DMS53 treated with DMSO at 0.1 percent for 48 hours (cell line): Measurements from ENCODE around the gene P2RX4.
"Not testable (repeated sequence)": the region's sequence is repeated elsewhere in the genome, so short reads cannot be mapped to it uniquely, and the experiment has no call there.

Source experiments
- DNase-seq: peaks from one replicate; lab custom pipeline; 2025; ENCODE audit not compliant: unreplicated experiment; lab: John Stamatoyannopoulos, UW

P2RX4 gene

GRCh38 chr12:121273364-121273896 is 63.5 kb downstream of the P2RX4 start:
- no peak for DNase-seq

DNA sequence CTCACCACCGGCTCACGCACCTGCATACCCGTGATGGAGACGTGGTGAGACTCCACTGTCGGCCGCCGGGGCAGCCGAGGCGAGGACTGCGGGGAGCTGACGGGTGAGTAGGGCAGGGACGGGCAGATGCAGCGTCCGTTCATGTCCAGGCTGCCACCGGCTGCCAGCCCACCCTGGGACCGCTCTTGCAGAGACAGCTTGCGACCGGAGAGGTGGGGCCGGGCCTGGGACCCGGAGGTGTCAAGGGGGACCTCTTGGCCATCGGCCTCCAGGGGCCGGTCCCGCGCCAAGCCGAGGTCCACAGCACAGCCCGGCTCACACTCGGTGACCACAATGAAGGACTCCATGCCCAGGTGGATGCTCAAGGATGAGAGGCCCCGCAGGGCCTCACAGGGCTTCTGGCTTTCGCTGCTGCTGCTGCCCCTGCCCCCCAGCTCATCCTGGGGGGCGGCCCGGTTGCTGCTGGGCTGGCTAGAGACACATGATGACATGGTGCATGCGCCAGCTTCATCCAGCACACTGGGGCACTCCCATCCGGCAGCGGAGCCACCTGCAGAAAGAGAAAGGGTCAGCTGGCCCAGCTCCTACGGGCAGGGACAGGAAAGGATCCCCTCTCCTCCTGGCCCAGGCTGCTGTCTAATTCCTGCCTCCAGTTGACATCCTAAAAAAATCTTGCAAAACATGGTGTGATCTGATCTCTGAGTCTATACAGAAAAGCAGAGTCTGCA is 64.3 kb downstream of the P2RX4 start:
- DNase-seq, result no peak

DNA sequence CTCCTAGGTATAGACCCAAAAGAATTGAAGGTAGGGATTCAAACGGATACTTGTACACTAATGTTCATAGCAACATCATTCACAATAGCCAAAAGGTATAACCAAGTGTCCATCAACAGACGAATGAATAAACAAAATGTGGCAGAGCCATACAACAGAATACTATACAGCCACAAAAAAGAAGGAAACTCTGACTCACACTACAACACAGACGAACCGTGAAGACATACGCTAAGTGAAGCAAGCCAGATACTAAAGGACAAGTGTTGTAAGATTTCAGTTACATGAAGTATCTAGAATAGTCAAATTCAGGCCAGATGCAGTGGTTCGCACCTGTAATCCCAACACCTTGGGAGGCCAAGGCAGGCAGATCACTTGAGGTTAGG is 67.4 kb downstream of the P2RX4 start:
- DNase-seq, result no peak

- no peak for DNase-seq
Observed at GRCh38 chr12:121278169-121279070, 68.5 kb downstream of the P2RX4 start.

- no peak for DNase-seq
Observed at GRCh38 chr12:121279071-121279375, 69.1 kb downstream of the P2RX4 start.

- DNase-seq, result no peak
Observed at GRCh38 chr12:121279507-121279915, 69.6 kb downstream of the P2RX4 start.

DNA sequence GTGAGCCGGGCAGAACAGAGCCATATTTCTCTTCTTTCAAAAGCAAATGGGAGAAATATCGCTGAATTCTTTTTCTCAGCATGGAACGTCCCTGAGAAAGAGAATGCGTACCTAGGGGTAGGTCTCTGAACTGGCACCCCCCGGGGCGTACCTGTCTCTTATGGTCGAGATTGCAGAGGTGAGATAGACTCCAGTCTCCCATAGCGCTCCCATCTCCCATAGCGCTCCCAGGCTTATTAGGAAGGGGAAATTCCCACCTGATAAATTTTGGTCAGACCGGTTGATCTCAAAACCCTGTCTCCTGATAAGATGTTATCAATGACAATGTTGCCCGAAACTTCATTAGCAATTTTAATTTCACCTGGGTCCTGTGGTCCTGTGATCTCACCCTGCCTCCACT is 70.6 kb downstream of the P2RX4 start:
- DNase-seq, result not testable (repeated sequence)

- DNase-seq, result not testable (repeated sequence)
Observed at GRCh38 chr12:121281116-121281515, 71.2 kb downstream of the P2RX4 start.

DNA sequence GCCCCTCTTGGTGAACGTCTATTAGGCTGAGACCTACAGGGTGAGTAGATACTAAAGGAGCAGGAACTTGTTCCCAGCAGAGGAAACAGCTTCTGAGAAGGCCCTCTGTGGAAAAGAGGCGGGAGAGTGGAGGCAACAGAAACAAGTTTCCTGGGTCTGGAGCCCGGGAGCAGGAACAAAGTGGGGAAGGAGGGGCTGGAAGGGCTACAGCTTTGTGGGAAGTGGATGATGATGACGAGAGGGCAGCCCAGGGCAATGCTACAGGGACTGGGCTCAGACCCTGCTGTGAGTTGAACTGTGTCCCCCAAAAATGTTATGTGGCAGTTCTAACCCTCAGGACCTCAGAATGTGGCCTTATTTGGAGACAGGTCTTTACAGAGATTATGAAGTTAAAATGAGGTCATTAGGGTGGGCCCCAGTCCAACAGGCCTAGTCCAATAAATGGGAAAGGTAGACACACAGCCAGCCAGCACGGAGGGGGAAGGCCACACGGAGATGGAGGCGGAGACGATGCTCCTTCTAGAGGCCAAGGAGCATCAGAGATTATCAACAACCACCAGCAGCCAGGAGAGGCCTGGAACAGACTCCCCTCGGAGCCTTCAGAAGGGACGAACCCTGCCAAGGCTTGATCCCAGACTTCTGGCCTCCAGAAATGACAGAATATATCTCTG is 72.3 kb downstream of the P2RX4 start:
- no peak for DNase-seq

DNA sequence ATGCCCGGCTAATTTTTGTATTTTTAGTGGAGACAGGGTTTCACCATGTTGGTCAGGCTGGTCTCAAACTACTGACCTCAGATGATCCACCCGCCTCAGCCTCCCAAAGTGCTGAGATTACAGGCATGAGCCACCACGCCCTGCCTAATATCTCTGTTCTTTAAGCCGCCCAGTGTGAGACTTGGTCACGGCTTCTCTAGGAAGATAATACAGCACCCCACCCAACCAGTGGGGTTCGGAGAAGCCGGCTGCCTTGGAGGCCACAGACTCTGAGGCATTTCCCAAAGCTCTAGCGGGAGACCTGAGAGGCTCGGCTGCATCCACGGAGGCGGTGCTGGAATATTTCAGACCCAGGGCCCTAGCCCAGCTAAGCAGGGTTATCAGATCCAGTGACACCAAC is 73.0 kb downstream of the P2RX4 start:
- not testable (repeated sequence) for DNase-seq

- no peak for DNase-seq
Observed at GRCh38 chr12:121283388-121283787, 73.5 kb downstream of the P2RX4 start.
